Measurements from ENCODE around the gene MOGAT3.

MOGAT3 gene

GRCh38 chr7:101156866-101157589 is 43.8 kb downstream of the MOGAT3 start:
- no peak for TF ChIP-seq CTCF (IDR thresholded peaks at IDR 0.05)
- Histone ChIP-seq H3K27ac (no peak overlapping the region), H3K36me3 (no peaks in the 10 kb centered on the region), H3K4me1 (ENCODE audit: control insufficient read depth in 1 of 2, insufficient read depth in 1 of 2, low read depth in 1 of 2, low read length in 1 of 2) (peaks cover 3 to 14% of the 10 kb centered on the region in 2 experiments), H3K27me3 (peaks cover 59% of the 10 kb centered on the region), H3K4me3 (ENCODE audit: low read depth in 1 of 2, low read length in 1 of 2) (no peak overlapping the region), H3K9me3 (no peaks in the 10 kb centered on the region)

DNA sequence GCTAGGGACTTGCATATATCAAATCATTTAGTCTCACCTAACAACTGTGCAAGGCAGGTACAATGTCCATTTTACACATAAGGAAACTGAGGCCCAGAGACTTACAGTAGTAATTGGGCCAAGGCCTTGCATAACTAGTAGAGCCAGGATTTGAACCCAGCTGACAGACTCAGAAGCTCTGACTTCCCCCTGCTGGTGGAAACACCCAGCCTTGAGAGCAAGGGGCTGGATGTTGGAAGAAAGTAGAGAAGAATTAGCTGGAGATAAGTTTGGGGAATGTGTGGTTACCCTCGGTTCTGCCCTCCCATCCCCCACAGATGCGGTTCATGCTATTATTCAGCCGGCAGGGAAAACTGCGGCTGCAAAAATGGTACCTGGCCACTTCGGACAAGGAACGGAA is 44.6 kb downstream of the MOGAT3 start:
- Histone ChIP-seq H3K4me1 (ENCODE audit: control insufficient read depth in 1 of 2, insufficient read depth in 1 of 2, low read depth in 1 of 2, low read length in 1 of 2) (peaks cover 3 to 14% of the 10 kb centered on the region in 2 experiments), H3K36me3 (no peaks in the 10 kb centered on the region), H3K9me3 (no peaks in the 10 kb centered on the region), H3K4me3 (ENCODE audit: low read depth in 1 of 2, low read length in 1 of 2) (no peak overlapping the region), H3K27ac (no peak overlapping the region), H3K27me3 (peaks cover 55% of the 10 kb centered on the region)
- TF ChIP-seq CTCF (IDR thresholded peaks at IDR 0.05): no peak

- H3K36me3 ChIP-seq: no peaks in the 10 kb centered on the region
- H3K4me1 ChIP-seq (ENCODE audit: control insufficient read depth in 1 of 2, insufficient read depth in 1 of 2, low read depth in 1 of 2, low read length in 1 of 2): peaks cover 3 to 14% of the 10 kb centered on the region in 2 experiments
- H3K4me3 ChIP-seq (ENCODE audit: low read depth in 1 of 2, low read length in 1 of 2): no peak overlapping the region
- H3K27me3 ChIP-seq: peaks cover 51% of the 10 kb centered on the region
- H3K9me3 ChIP-seq: no peaks in the 10 kb centered on the region
- no peak overlapping the region for H3K27ac ChIP-seq
- TF ChIP-seq CTCF (IDR thresholded peaks at IDR 0.05): no peak
Measured at GRCh38 chr7:101155303-101155702, 45.5 kb downstream of the MOGAT3 start.

GRCh38 chr7:101154693-101155102 is 46.1 kb downstream of the MOGAT3 start:
- Histone ChIP-seq H3K4me1 (ENCODE audit: control insufficient read depth in 1 of 2, insufficient read depth in 1 of 2, low read depth in 1 of 2, low read length in 1 of 2) (peaks cover 3 to 14% of the 10 kb centered on the region in 2 experiments), H3K27me3 (peaks cover 46% of the 10 kb centered on the region), H3K4me3 (ENCODE audit: low read depth in 1 of 2, low read length in 1 of 2) (peak overlapping the region; percentile 50 to 61), H3K36me3 (no peaks in the 10 kb centered on the region), H3K27ac (no peak overlapping the region), H3K9me3 (no peaks in the 10 kb centered on the region)
- TF ChIP-seq CTCF (IDR thresholded peaks at IDR 0.05): no peak

DNA sequence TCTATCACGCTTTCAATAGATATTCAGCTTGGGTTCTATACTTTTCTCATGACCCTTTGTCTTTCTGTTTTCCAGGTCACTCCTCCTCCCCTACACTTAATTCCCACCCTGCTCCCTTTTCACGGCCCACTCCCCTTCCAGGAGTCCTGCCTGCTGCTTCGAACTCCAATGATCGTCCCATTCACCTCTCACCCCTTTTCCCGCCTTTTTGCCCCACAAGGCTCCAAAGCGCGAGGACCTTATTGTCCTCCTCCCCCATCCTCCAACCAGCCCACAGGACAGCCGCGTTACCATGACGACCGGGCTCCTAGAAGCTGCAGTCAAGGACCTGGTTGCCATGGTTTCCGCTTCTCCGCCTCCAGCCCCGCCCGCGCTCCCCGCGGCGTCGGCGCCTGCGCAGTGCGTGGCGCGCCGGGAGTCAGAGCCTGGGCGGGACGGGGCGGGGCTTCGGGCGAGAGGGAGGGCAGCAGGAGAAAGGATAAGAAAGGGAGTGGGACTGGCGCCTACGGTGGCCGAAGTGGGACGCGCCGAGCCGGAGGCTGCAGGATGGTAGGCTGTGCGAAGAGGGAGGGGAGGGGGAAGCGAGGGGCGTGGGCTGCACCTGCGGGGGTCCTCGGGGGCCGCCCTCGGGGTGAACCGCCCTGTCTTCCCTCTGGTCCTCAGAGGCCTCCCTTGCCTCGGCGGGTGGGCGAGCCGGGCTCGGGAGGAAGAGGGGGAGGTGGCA is 46.7 kb downstream of the MOGAT3 start, which contains the start of gene AP1S1:
Gene AP1S1, plus strand, starts transcription at position 508 of the 724 bp plus-strand sequence. Its CDS starts 39 bp downstream, at position 547.
- no peak within 1 kb of the TSS for H3K27ac ChIP-seq
- H3K4me3 ChIP-seq (ENCODE audit: low read depth in 1 of 2, low read length in 1 of 2): peak within 1 kb of the TSS; percentile 50 to 61
- H3K9me3 ChIP-seq: no peaks in the 10 kb centered on the region
- H3K27me3 ChIP-seq: peaks cover 52% of the 10 kb centered on the region
- TF ChIP-seq CTCF (IDR thresholded peaks at IDR 0.05): no peak
- peaks cover 3 to 14% of the 10 kb centered on the region in 2 experiments for H3K4me1 ChIP-seq (ENCODE audit: control insufficient read depth in 1 of 2, insufficient read depth in 1 of 2, low read depth in 1 of 2, low read length in 1 of 2)
- H3K36me3 ChIP-seq: no peaks in the 10 kb centered on the region
